K562 (cell line): ENCODE results near the gene NDUFA13. TPM values are rescaled to one million over a fixed set of nuclear protein-coding genes. Genes with fewer than 3 reads are reported as not detected.

Experiments used
- ATAC-seq: fragments of 200-7000 bp; cut with Tn5 transposase; 3 replicates; pipeline ENCODE4 v1.9.1; 2020; ENCODE audit warnings: moderate library complexity
- BruUV-seq: library from RNA; stranded (reverse); fragments of 400-500 nt; replicated peaks from 2 replicates; lab custom pipeline; 2021; lab: Mats Ljungman, UMichigan
- CTCF ChIA-PET: fragments of 300-600 bp; formaldehyde crosslinking; extraction: SDS; loops from one replicate; lab custom pipeline; 2021; ENCODE audit warnings: low intra/inter-chr PET ratio; lab: Yijun Ruan, JAX
- POLR2A ChIA-PET: fragments of 300-600, 350-650 bp; sonication (Branson Sonifier 250); formaldehyde crosslinking; extraction: SDS; loops from one replicate; lab custom pipeline; 2021; ENCODE audit warnings: antibody characterized with exemption, inconsistent platforms; lab: Yijun Ruan, JAX
- DNase-seq, 4 experiments: peaks; one replicate each; pipeline versions ENCODE4 v3.0.0 to v3.0.0-alpha.2; 2011 to 2018; ENCODE audit warnings: low spot score in 3 of 4, mixed read lengths in 3 of 4; ENCODE audit errors: extremely low read depth in 1 of 4
- FAIRE-seq: peaks from 2 replicates; lab custom pipeline; 2011; peaks lifted over from hg19 to GRCh38; lab: Jason Lieb, UNC
- H2AFZ ChIP-seq: 2 replicates; pipeline ENCODE4 v1.6.0; 2011; ENCODE audit warnings: low read depth, low read length, control low read depth, inconsistent platforms
- H3K27ac ChIP-seq: fragments of 200-600 bp; 3 replicates; pipeline ENCODE4 v1.8.0; 2011; ENCODE audit warnings: low read depth, mild to moderate bottlenecking, control low read depth, inconsistent platforms, low read length, moderate library complexity, mixed read lengths; ENCODE audit errors: extremely low read depth
- H3K27me3 ChIP-seq, 2 experiments: fragments of 300-600 bp in 1 of 2; 2 replicates in 1 of 2; 3 replicates in 1 of 2; pipeline versions ENCODE4 v1.6.0 to v1.8.0; 2011; ENCODE audit warnings: inconsistent platforms in 2 of 2, low read length in 2 of 2, mild to moderate bottlenecking in 1 of 2, mixed read lengths in 1 of 2, moderate library complexity in 1 of 2; ENCODE audit not compliant: control insufficient read depth in 2 of 2, insufficient read depth in 2 of 2
- H3K36me3 ChIP-seq: fragments of 300-600 bp; 3 replicates; pipeline ENCODE4 v1.8.0; 2011; ENCODE audit warnings: mild to moderate bottlenecking, low read length, inconsistent platforms; ENCODE audit not compliant: control insufficient read depth, insufficient read depth
- H3K4me1 ChIP-seq, 2 experiments: fragments of 200-600 bp in 1 of 2; replicated peaks in 1 of 2; 2 replicates in 1 of 2; 3 replicates in 1 of 2; pipeline versions ENCODE4 v1.5.1 to v1.8.0; 2011; ENCODE audit warnings: inconsistent platforms in 2 of 2, low read length in 2 of 2, mild to moderate bottlenecking in 1 of 2, mixed read lengths in 1 of 2, moderate library complexity in 1 of 2; ENCODE audit not compliant: control insufficient read depth in 2 of 2, insufficient read depth in 2 of 2
- H3K4me2 ChIP-seq: 2 replicates; pipeline ENCODE4 v1.6.1; 2011; ENCODE audit warnings: low read length, control low read depth, inconsistent platforms, mixed read lengths; ENCODE audit not compliant: insufficient read depth
- H3K4me3 ChIP-seq: fragments of 200-600 bp; sonication (generic), shearing (Covaris generic); 2 replicates; pipeline ENCODE4 v1.5.1; 2016; ENCODE audit warnings: control low read depth, inconsistent platforms
- H3K79me2 ChIP-seq: fragments of 200-600 bp; 3 replicates; pipeline ENCODE4 v1.8.0; 2011; ENCODE audit warnings: low read length, inconsistent platforms; ENCODE audit not compliant: control insufficient read depth, insufficient read depth
- H3K9ac ChIP-seq, 2 experiments: 2 replicates each; pipeline versions ENCODE4 v1.6.0 to v1.6.1; 2011; ENCODE audit warnings: low read depth in 2 of 2, low read length in 2 of 2, control low read depth in 1 of 2, inconsistent platforms in 1 of 2, mild to moderate bottlenecking in 1 of 2, mixed read lengths in 1 of 2; ENCODE audit not compliant: insufficient read depth in 1 of 2
- H3K9me1 ChIP-seq: one replicate; pipeline ENCODE4 v1.6.0; 2011; ENCODE audit warnings: inconsistent platforms, mild to moderate bottlenecking, low read length, moderate library complexity; ENCODE audit not compliant: control insufficient read depth, insufficient read depth
- H3K9me3 ChIP-seq: replicated peaks from 2 replicates; pipeline ENCODE4 v1.5.1; 2011; ENCODE audit warnings: low read depth, low read length, inconsistent platforms; ENCODE audit not compliant: control insufficient read depth, insufficient read depth
- H4K20me1 ChIP-seq: replicated peaks from 2 replicates; pipeline ENCODE4 v1.6.1; 2011; ENCODE audit warnings: low read length, inconsistent platforms, mixed read lengths; ENCODE audit not compliant: control insufficient read depth, insufficient read depth
- HDAC1 ChIP-seq, 2 experiments: fragments of 450-650 bp; IDR thresholded peaks; 2 replicates each; pipeline ENCODE4 v1.6.1; 2016 to 2017; ENCODE audit warnings: inconsistent platforms in 1 of 2, mild to moderate bottlenecking in 1 of 2, moderate library complexity in 1 of 2
- KLF16 ChIP-seq: IDR thresholded peaks from 2 replicates; pipeline ENCODE4 v1.6.1; 2016; ENCODE audit warnings: antibody characterized with exemption
- RBM22 ChIP-seq: fragments of 200-400 bp; formaldehyde crosslinking; IDR thresholded peaks from 2 replicates; pipeline ENCODE4 v1.6.1; 2018; ENCODE audit warnings: low read length, low read depth; ENCODE audit not compliant: poor library complexity, severe bottlenecking
- ZFX ChIP-seq: sonication (generic); formaldehyde crosslinking; IDR thresholded peaks from 2 replicates; pipeline ENCODE4 v1.8.0; 2022; ENCODE audit warnings: mild to moderate bottlenecking, missing genetic modification reagents, moderate library complexity
- ZNF311 ChIP-seq: fragments of 250-450 bp; sonication (Bioruptor Pico); IDR thresholded peaks from 2 replicates; pipeline ENCODE4 v1.4.0; 2020; ENCODE audit warnings: mild to moderate bottlenecking, moderate library complexity
- WGBS: fragments of 100-300 bp; shearing (Covaris generic); methylation state at CpG from one replicate; pipeline ENCODE4 v1.1.6; 2016; ENCODE audit warnings: low coverage, mixed read lengths; ENCODE audit not compliant: insufficient coverage; ENCODE audit errors: missing lambda C conversion rate; 5-methylcytosine and 5-hydroxymethylcytosine counted together
- in situ Hi-C: fragments of 300-500 bp; cut with MboI; formaldehyde crosslinking; loops from 4 replicates; pipeline ENCODE4 v1.15.0; 2018; ENCODE audit warnings: inconsistent platforms, mixed read lengths
- intact Hi-C: fragments of 100-400 bp; cut with micrococcal nuclease; formaldehyde crosslinking; loops from 2 replicates; pipeline ENCODE4 v1.14.2; 2022
- polyA plus RNA-seq, 8 experiments: library from polyadenylated mRNA; depleted of rRNA in 4 of 8; stranded (reverse) in 5 of 8; unstranded in 3 of 8; fragments of >200 nt; fragmentation: Nextera tagmentation in 2 of 8; fragmentation: Illumina TruSeq in 1 of 8; extraction: Ambion mirVana in 2 of 8; extraction: Trizol in 1 of 8; gene quantifications; 2 replicates each; pipeline versions ENCODE4 v1.2.1 to v1.2.3, GENCODE V29; 2011 to 2014; ENCODE audit warnings: inconsistent platforms in 1 of 8, missing spikeins in 1 of 8
- total RNA-seq, 7 experiments: library from RNA; depleted of rRNA in 6 of 7; stranded (reverse); fragments of >200 nt in 6 of 7; fragmentation: Illumina TruSeq in 2 of 7; extraction: Trizol in 2 of 7; gene quantifications; 2 replicates each; pipeline versions ENCODE4 v1.2.1 to v1.2.3, GENCODE V29; 2011 to 2021; ENCODE audit warnings: low replicate concordance in 1 of 7
- TF ChIP-seq, protein P1 (sequence below): fragments of 450-650 bp; formaldehyde crosslinking; IDR thresholded peaks from 2 replicates; pipeline ENCODE4 v1.4.0; 2020; ENCODE audit warnings: mild to moderate bottlenecking
- TF ChIP-seq, protein P2 (sequence below), 2 experiments: fragments of 450-650 bp in 1 of 2; sonication (generic) in 1 of 2; formaldehyde crosslinking in 1 of 2; IDR thresholded peaks; 2 replicates each; pipeline versions ENCODE4 v1.7.1 to v1.9.0; 2016 to 2022; ENCODE audit warnings: inconsistent platforms in 1 of 2, mild to moderate bottlenecking in 1 of 2, missing genetic modification reagents in 1 of 2

Gene NDUFA13
- total and polyA plus RNA-seq, 9 of the 15 experiments (the other 6 are each of a cell fraction or from before 2014, with no cell fraction given): 146 to 596 (median 429) TPM

DNA sequence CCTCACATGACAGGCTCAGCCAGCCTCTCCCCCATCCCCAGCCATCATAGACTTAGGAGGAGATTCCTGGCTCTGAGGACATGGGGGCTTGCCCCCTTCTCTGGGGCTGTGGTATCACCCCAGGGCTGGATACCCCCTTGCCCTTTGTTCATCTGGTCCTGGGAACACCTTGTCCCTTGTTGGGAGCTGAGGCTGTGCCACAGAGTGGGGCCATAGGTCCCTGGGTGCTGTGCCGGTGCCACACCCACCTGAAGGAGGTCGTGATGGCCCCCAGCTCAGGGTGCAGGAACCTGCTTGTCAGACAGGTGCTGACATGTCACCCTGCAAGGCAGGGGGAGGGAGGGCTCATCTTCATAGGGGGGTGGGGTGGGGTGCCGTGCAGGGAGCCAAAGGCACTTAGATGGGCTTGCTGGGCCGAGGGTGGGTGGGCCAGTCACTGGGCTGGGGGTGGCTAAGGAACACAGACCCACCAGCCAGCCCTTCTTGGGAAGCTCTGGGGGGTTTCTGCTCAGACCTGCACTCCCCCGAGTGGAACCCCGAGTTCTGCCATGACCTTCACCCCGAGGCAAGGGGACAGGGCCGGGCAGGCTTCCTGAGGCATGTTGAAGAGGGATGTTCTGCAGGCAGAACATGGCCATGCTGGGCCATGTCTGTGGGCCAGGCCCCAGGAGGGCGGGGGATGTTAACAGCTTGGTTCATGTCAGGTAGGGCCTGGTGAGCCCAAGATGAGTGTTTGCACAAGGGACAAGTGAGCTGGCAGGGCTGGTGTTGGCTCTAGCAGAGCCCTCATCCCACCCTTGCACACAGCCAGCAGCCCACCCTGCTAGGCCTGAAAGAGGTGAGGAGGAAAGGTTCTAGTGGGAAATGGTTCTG, 28.7 kb upstream of the NDUFA13 start:
- DNase-seq (no peak), FAIRE-seq (no peak), ATAC-seq (no peak; the same call in 2 of the 3 replicates)
- no peaks in the 10 kb centered on the region for H3K27me3 ChIP-seq
- no peak overlapping the region for H2AFZ ChIP-seq
- peak overlapping the region; percentile 66 to 83; a peak in 3 of 4 replicates for H3K9ac ChIP-seq
- BruUV-seq: no TSS peak
- TF ChIP-seq KLF16 (no peak), RBM22 (peak; percentile 29), ZNF311 (no peak), ZFX (CRISPR knock-in tag) (0 out of 2 replicates have a peak, but pooled peaks have one; percentile 6), HDAC1 (IDR thresholded peaks at IDR 0.05) (no peak)
- TF ChIP-seq, protein P1, sequence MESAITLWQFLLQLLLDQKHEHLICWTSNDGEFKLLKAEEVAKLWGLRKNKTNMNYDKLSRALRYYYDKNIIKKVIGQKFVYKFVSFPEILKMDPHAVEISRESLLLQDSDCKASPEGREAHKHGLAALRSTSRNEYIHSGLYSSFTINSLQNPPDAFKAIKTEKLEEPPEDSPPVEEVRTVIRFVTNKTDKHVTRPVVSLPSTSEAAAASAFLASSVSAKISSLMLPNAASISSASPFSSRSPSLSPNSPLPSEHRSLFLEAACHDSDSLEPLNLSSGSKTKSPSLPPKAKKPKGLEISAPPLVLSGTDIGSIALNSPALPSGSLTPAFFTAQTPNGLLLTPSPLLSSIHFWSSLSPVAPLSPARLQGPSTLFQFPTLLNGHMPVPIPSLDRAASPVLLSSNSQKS (CRISPR knock-in tag): no peak
- TF ChIP-seq, protein P2, sequence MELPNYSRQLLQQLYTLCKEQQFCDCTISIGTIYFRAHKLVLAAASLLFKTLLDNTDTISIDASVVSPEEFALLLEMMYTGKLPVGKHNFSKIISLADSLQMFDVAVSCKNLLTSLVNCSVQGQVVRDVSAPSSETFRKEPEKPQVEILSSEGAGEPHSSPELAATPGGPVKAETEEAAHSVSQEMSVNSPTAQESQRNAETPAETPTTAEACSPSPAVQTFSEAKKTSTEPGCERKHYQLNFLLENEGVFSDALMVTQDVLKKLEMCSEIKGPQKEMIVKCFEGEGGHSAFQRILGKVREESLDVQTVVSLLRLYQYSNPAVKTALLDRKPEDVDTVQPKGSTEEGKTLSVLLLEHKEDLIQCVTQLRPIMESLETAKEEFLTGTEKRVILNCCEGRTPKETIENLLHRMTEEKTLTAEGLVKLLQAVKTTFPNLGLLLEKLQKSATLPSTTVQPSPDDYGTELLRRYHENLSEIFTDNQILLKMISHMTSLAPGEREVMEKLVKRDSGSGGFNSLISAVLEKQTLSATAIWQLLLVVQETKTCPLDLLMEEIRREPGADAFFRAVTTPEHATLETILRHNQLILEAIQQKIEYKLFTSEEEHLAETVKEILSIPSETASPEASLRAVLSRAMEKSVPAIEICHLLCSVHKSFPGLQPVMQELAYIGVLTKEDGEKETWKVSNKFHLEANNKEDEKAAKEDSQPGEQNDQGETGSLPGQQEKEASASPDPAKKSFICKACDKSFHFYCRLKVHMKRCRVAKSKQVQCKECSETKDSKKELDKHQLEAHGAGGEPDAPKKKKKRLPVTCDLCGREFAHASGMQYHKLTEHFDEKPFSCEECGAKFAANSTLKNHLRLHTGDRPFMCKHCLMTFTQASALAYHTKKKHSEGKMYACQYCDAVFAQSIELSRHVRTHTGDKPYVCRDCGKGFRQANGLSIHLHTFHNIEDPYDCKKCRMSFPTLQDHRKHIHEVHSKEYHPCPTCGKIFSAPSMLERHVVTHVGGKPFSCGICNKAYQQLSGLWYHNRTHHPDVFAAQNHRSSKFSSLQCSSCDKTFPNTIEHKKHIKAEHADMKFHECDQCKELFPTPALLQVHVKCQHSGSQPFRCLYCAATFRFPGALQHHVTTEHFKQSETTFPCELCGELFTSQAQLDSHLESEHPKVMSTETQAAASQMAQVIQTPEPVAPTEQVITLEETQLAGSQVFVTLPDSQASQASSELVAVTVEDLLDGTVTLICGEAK (IDR thresholded peaks at IDR 0.05): no peak
- TF ChIP-seq, protein P2 (CRISPR knock-in tag; IDR thresholded peaks at IDR 0.05): no peak
- H4K20me1 ChIP-seq: peaks cover 26% of the 10 kb centered on the region; the same call in 1 of the 2 replicates
- H3K9me3 ChIP-seq: no peaks in the 10 kb centered on the region
- peak overlapping the region; percentile 53; the same call in 1 of the 2 replicates for H3K4me2 ChIP-seq
- intact Hi-C loops: loop anchor here (5.0 kb wide), 1 partner anchor 100 kb away; no protein-coding TSS in a partner anchor
- peaks cover 70% of the 10 kb centered on the region; the same call in 2 of the 3 replicates for H3K36me3 ChIP-seq
- H3K9me1 ChIP-seq: peaks cover 4% of the 10 kb centered on the region
- no peak overlapping the region for H3K4me3 ChIP-seq
- WGBS: 47% methylated on average over 7 of the region's 9 CpGs
- POLR2A ChIA-PET: interaction anchor here (0.5 to 2.3 kb wide), 8 partner anchors 8 to 316 kb away, joined by 3 to 11 read pairs (median 3); no protein-coding TSS in a partner anchor
- peaks cover 38 to 56% of the 10 kb centered on the region in 2 experiments for H3K4me1 ChIP-seq
- in situ Hi-C loops: no loop called here
- CTCF ChIA-PET: no interaction called here
- H3K27ac ChIP-seq: peak overlapping the region; percentile 90
- peaks cover 95% of the 10 kb centered on the region for H3K79me2 ChIP-seq
